NCI-H2171 (cell line): ENCODE data around the gene FGF7.
"Not testable (repeated sequence)": the region's sequence is repeated elsewhere in the genome, so short reads cannot be mapped to it uniquely, and the experiment has no call there.

ENCODE experiments used
- DNase-seq: peaks from one replicate; lab custom pipeline; 2025; lab: John Stamatoyannopoulos, UW

Gene FGF7

DNA sequence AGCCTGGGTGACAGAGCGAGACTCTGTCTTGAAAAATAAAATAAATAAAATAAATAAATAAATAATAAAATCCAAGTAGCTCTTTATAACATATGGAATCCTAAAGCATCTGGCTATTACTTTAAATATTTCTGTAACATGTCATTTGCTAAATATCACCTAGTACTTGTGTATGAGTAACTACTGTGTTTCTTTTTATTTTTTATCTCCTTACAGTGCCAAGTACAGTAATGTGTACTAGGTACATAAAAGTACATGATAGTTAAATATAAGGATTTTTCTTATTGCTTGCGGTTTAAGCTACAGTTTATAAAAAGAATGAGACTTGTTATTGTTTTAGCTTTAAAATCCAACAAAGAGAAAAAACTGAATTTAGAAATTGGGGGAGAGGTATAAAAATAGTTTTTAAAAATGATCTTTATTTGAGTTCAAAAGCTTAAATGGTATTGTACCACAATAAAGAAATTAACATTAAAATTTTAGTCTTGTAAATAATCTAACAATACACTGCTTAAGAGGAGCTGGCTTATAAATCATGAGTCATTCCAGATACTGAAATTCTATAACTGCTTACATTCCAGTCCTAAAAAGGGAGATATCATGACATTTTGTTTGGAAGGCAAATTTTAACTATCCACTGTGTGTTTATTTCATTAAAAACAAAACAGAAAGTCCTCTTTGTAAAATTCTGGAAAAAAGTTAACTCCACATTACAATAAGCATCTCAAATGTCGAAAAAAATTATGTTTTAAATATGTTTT, 73.1 kb downstream of the FGF7 start:
- no peak for DNase-seq

DNA sequence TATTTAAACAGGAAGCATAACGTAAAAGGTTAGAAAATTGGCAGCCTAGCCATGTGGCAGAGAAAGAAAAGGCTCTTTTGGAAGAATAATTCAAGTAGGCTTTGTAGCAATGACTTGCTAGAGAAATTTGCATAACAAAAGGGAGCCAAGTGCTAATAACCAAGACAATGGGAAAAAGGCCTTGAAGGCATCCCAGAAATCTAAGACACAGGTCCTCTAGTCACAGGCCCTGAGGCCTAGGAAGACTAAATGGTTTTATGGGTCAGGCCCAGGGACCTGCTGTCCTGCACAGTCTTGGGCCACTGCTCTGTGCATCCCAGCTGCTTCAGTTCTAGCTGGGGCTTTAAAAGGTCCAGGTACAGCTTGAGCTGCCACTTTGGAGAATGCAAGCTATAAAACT, 78.5 kb downstream of the FGF7 start:
- no peak for DNase-seq

DNA sequence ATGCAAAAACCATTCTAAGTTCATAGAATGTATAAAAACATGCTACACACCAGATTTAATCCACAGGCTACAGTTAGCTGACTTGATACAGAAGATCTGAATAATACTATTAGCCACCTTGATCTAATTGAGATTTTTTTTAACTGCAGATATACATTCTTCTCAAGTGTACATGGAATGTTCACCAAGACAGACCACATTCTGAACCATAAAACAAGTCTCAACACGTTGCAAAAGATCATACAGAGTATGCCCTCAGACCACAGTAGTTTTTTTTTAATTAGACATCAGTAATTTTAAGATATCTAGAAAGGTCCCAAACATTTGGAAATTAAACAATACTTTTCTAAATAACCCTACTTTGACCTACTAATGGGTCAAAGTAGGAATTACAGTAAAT, 83.3 kb downstream of the FGF7 start:
- DNase-seq = no peak

DNA sequence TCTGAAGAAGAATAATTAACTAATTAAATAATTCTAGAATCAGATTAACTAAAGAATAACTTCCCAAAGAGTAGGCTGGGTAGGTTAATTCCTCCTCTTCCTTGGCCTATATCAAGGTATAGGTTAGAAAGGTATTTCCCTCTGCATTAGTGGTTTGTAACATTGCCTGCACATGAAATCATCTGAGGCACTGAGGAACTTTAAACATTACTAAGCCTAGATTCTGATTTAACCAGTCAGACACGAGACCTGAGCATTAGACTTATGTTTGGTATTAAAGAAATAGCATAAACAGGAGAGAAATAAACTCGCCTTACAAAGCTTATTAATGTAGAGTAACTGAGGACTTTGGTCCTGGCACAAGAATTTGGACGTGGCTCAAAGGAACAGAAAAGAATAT, 84.2 kb downstream of the FGF7 start:
- no peak for DNase-seq

DNA sequence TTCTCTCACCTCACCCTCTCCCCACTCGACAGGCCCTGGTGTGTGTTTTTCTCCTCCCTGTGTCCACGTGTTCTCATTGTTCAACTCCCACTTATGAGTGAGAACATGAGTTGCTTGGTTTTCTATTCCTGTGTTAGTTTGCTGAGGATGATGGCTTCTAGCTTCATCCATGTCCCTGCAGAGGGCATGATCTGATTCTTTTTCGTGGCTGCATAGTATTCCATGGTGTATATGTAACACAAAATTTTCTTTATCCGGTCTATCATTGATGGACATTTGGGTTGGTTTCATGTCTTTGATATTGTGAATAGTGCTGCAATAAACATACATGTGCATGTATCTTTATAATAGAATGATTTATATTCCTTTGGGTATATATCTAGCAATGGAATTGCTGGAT, 89.7 kb downstream of the FGF7 start:
- DNase-seq = not testable (repeated sequence)

DNA sequence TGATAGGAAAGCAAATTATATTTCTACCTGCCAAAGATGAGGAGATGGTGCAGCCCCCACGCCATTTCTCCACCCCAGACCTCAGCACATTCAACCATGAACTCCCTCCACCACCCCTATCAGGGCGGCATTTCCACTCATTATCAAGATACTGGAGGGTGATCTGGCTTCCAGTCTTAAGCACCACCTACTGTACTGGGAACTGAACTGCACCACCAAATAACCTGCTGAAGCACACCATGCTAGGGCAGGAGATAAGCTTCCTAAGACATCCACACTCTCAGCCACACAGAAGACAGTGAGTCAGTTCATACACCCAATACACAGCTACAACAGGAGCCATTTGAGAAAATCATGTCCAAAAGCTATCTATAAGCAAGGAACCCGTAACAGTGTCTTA, 98.8 kb downstream of the FGF7 start:
- no peak for DNase-seq

DNA sequence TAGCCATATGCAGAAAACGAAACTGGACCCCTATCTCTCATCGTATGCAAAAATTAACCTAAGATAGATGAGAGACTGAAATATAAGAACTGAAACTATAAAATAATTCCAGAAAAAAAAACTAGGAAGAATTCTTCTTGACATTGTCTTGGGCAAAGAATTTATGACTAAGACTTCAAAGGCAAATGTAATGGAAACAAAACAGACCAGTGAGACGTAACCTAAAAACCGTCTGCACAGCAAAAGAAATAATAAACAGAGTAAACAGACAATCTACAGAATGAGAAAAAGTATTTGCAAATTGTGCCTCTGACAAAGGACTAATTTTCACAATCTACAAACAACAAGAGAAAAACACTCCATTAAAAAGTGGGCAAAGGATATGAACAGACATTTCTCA, 105.2 kb downstream of the FGF7 start:
- no peak for DNase-seq

DNA sequence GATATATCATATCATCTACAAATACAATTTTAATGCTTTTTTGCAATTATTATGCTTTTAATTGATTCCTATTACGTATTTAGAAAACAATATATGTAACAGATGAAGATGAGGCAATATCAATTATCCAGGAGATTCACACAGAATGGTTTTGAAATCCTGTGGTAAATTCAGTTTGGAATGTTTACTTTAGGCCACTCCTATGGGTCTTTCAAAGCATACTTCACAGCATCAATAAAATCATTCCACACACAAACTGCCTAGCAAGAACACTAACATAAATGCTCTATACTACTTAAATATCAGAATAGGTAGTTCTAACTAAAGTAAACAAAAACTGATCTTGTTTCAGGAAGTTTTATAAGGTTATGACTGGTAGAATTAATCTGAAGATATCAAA, 107.0 kb downstream of the FGF7 start:
- DNase-seq = no peak
